Measurements from ENCODE around the gene THRA.

The THRA gene

GRCh38 chr17:40104594-40105486 lies 42.1 kb downstream of the THRA start:
- TF ChIP-seq POLR2AphosphoS5 (IDR thresholded peaks at IDR 0.05; ENCODE audit: low read depth, low read length) (no peak), TAF1 (IDR thresholded peaks at IDR 0.05; ENCODE audit: borderline replicate concordance, insufficient read depth, low read length) (no peak), SIN3A (IDR thresholded peaks at IDR 0.05; ENCODE audit: borderline replicate concordance, insufficient read depth, low read length) (no peak), REST (IDR thresholded peaks at IDR 0.05; ENCODE audit: insufficient read depth in 1 of 2, low read depth in 2 of 2, low read length in 2 of 2) (no peak), FOXP2 (optimal IDR thresholded peaks at IDR 0.05; ENCODE audit: borderline replicate concordance, extremely low read depth, extremely low read length, insufficient read depth) (no peak)

DNA sequence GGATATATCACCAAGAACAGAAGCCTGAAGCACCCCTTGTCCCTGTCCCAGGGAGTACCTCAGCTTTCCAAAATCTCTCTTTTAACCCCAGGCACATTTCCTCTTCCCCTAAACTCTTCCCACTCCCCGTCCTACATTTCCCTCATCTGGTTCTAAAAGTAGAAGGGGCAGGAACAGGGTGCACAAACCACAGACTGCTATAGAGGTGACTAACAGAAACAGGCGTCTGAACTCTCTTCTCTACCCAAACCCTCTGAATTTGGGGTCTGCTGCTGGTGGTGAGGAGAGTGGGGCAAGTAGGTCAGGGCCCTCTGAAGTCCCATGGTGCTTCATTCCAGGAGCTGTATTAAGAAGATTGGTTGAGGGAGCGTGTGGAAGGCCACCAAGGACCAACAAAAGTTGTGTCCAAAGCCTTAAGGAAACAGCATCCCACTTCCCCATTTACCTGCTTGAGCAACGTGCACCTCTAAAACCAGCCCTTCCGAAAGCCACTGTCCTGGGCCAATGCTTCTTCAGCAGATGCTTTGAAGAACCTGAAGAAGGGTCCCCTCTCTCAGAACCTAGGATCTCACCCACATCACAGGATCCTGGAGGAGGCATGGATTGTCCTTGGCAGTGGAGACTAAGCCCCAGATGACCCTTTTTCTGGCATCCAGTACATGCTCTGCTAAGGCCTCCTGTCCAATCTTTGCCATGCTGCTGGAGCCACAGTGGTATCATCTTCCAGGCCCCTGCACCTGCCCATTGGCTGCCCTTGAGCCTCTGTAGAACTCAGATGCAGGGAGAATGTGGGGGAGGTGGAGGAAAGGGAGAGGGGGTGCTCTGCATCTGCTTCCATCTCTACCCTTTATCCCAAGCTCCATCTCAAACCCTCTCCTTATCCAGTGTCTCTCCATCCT lies 43.3 kb downstream of the THRA start:
- TF ChIP-seq POLR2AphosphoS5 (IDR thresholded peaks at IDR 0.05; ENCODE audit: low read depth, low read length) (no peak), TAF1 (IDR thresholded peaks at IDR 0.05; ENCODE audit: borderline replicate concordance, insufficient read depth, low read length) (no peak), SIN3A (IDR thresholded peaks at IDR 0.05; ENCODE audit: borderline replicate concordance, insufficient read depth, low read length) (no peak), FOXP2 (optimal IDR thresholded peaks at IDR 0.05; ENCODE audit: borderline replicate concordance, extremely low read depth, extremely low read length, insufficient read depth) (no peak), REST (IDR thresholded peaks at IDR 0.05; ENCODE audit: insufficient read depth in 1 of 2, low read depth in 2 of 2, low read length in 2 of 2) (no peak)

- TF ChIP-seq REST (IDR thresholded peaks at IDR 0.05; ENCODE audit: insufficient read depth in 1 of 2, low read depth in 2 of 2, low read length in 2 of 2) (no peak), POLR2AphosphoS5 (IDR thresholded peaks at IDR 0.05; ENCODE audit: low read depth, low read length) (no peak), SIN3A (IDR thresholded peaks at IDR 0.05; ENCODE audit: borderline replicate concordance, insufficient read depth, low read length) (no peak), FOXP2 (optimal IDR thresholded peaks at IDR 0.05; ENCODE audit: borderline replicate concordance, extremely low read depth, extremely low read length, insufficient read depth) (no peak), TAF1 (IDR thresholded peaks at IDR 0.05; ENCODE audit: borderline replicate concordance, insufficient read depth, low read length) (no peak)
Observed at GRCh38 chr17:40106760-40107521, 44.2 kb downstream of the THRA start.

GRCh38 chr17:40107522-40108174 lies 44.9 kb downstream of the THRA start:
- no peak for TF ChIP-seq POLR2AphosphoS5 (IDR thresholded peaks at IDR 0.05; ENCODE audit: low read depth, low read length)
